ENCODE results near the gene SMIM27. TPM values are rescaled to one million over a fixed set of nuclear protein-coding genes. Genes with fewer than 3 reads are reported as not detected.
"Not testable (repeated sequence)": the region's sequence is repeated elsewhere in the genome, so short reads cannot be mapped to it uniquely, and the experiment has no call there.

SMIM27 gene
- total RNA-seq, 1 experiment from 2014 or later: 2.0 TPM

- Histone ChIP-seq H3K4me3 (no peak overlapping the region), H3K4me1 (replicated peaks) (no peaks in the 10 kb centered on the region), H3K27me3 (replicated peaks) (no peaks in the 10 kb centered on the region), H3K36me3 (no peaks in the 10 kb centered on the region), H3K9me3 (replicated peaks) (no peaks in the 10 kb centered on the region), H3K27ac (no peak overlapping the region)
- no peak for DNase-seq (ENCODE audit: low read depth in 1 of 2, low spot score in 2 of 2)
Measured at GRCh38 chr9:32590898-32591297, 38.8 kb downstream of the SMIM27 start.

- H3K27ac ChIP-seq: no peak overlapping the region
Measured at GRCh38 chr9:32596096-32596865, 44.2 kb downstream of the SMIM27 start.

GRCh38 chr9:32596936-32597335, 44.8 kb downstream of the SMIM27 start:
- Histone ChIP-seq H3K4me3 (no peak overlapping the region), H3K36me3 (no peaks in the 10 kb centered on the region), H3K27me3 (replicated peaks) (no peaks in the 10 kb centered on the region), H3K27ac (no peak overlapping the region), H3K9me3 (replicated peaks) (no peaks in the 10 kb centered on the region), H3K4me1 (replicated peaks) (no peaks in the 10 kb centered on the region)
- DNase-seq (ENCODE audit: low read depth in 1 of 2, low spot score in 2 of 2): no peak

More at GRCh38 chr9:32596096-32596865, 44.2 kb downstream of the SMIM27 start:
- no peaks in the 10 kb centered on the region for H3K36me3 ChIP-seq
- no peaks in the 10 kb centered on the region for H3K4me1 ChIP-seq (replicated peaks)
- H3K27me3 ChIP-seq (replicated peaks): no peaks in the 10 kb centered on the region
- DNase-seq (ENCODE audit: low read depth in 1 of 2, low spot score in 2 of 2): no peak
- H3K9me3 ChIP-seq (replicated peaks): no peaks in the 10 kb centered on the region
- H3K4me3 ChIP-seq: no peak overlapping the region

GRCh38 chr9:32599021-32599420, 46.9 kb downstream of the SMIM27 start:
- not testable (repeated sequence) for H3K27ac ChIP-seq; H3K27me3 ChIP-seq (replicated peaks); H3K4me1 ChIP-seq (replicated peaks); H3K4me3 ChIP-seq; H3K9me3 ChIP-seq (replicated peaks); H3K36me3 ChIP-seq; DNase-seq (ENCODE audit: low read depth in 1 of 2, low spot score in 2 of 2)

Other genes with a start within 250 kb of the SMIM27 start
- gene ACO1, start 167.7 kb upstream of the SMIM27 start, total RNA-seq (2014; rRNA removed; shearing (Covaris generic)): 37.3 and 37.9 TPM in 2 replicates
- 3.2 and 6.3 TPM in 2 replicates for gene RIGI, start 26.1 kb upstream of the SMIM27 start, total RNA-seq (2014; rRNA removed; shearing (Covaris generic))
- gene TOPORS, start 259 bp downstream of the SMIM27 start, total RNA-seq (2014; rRNA removed; shearing (Covaris generic)): 14.2 and 14.7 TPM in 2 replicates
- 70.3 and 74.9 TPM in 2 replicates for gene NDUFB6, start 20.8 kb downstream of the SMIM27 start, total RNA-seq (2014; rRNA removed; shearing (Covaris generic))
- gene TAF1L, start 83.3 kb downstream of the SMIM27 start, total RNA-seq (2014; rRNA removed; shearing (Covaris generic)): not detected in 2 replicates
- gene TMEM215, start 231.2 kb downstream of the SMIM27 start, total RNA-seq (2014; rRNA removed; shearing (Covaris generic)): not detected in 2 replicates

All from SJSA1 (cell line).